ENCODE data around the gene CCDC17.

GRCh38 chr1:45658171-45658570, 34.3 kb upstream of the CCDC17 start:
- no peak for TF ChIP-seq CTCF (IDR thresholded peaks at IDR 0.05; ENCODE audit: low read depth, low read length)
- no peak for TF ChIP-seq MAX (IDR thresholded peaks at IDR 0.05; ENCODE audit: low read depth, low read length)
- no peak for TF ChIP-seq MYC (IDR thresholded peaks at IDR 0.05; ENCODE audit: low read depth, low read length)
- TF ChIP-seq POLR2A (IDR thresholded peaks at IDR 0.05; ENCODE audit: extremely low read depth, insufficient read length) = no peak
